Upper lobe of left lung (tissue), 6 donors: ENCODE measurements around the gene GNB1L. TPM values are rescaled to one million over a fixed set of nuclear protein-coding genes. Genes with fewer than 3 reads are reported as not detected.

Source experiments
- ATAC-seq, 2 donors: fragments of 200-7000 bp; cut with Tn5 transposase; one replicate each; pipeline ENCODE4 v1.9.1; 2022; ENCODE audit warnings: mild to moderate bottlenecking in 2 of 2, moderate library complexity in 2 of 2; ENCODE audit not compliant: low FRiP score in 2 of 2
- DNase-seq, 2 donors: peaks; one replicate each; pipeline ENCODE4 v3.0.0-alpha.2; 2019 to 2020
- H3K27ac ChIP-seq, 4 donors: fragments of 200-600 bp; sonication (generic); one replicate each; pipeline ENCODE4 v1.5.1; 2016 to 2019
- H3K27me3 ChIP-seq, 4 donors: fragments of 200-600 bp; sonication (generic); one replicate each; pipeline ENCODE4 v1.5.1; 2017 to 2019
- H3K36me3 ChIP-seq, 4 donors: fragments of 200-600 bp; sonication (generic); one replicate each; pipeline ENCODE4 v1.5.1; 2016 to 2019
- H3K4me1 ChIP-seq, 4 donors: fragments of 200-600 bp; sonication (generic); one replicate each; pipeline ENCODE4 v1.5.1; 2018 to 2019
- H3K4me3 ChIP-seq, 4 donors: fragments of 200-600 bp; sonication (generic); one replicate each; pipeline ENCODE4 v1.5.1; 2017 to 2019; ENCODE audit warnings: mild to moderate bottlenecking in 2 of 4, moderate library complexity in 1 of 4
- H3K9me3 ChIP-seq, 4 donors: fragments of 200-600 bp; sonication (generic); one replicate each; pipeline ENCODE4 v1.5.1; 2018 to 2019
- CTCF ChIP-seq, 6 experiments: fragments of 450-650 bp in 4 of 6; fragments of 200-600 bp in 2 of 6; sonication (generic) in 2 of 6; IDR thresholded peaks; one replicate each; pipeline ENCODE4 v1.5.1; 2016 to 2019; ENCODE audit warnings: antibody characterized with exemption in 6 of 6
- EP300 ChIP-seq, 4 donors: sonication (generic); formaldehyde crosslinking; IDR thresholded peaks; one replicate each; pipeline ENCODE4 v1.5.1; 2017; ENCODE audit warnings: antibody characterized with exemption in 4 of 4, control low read depth in 2 of 4
- POLR2A ChIP-seq, 4 donors: fragments of 450-650 bp; IDR thresholded peaks; one replicate each; pipeline ENCODE4 v1.5.1; 2016 to 2017; ENCODE audit warnings: antibody characterized with exemption in 4 of 4, mild to moderate bottlenecking in 2 of 4
- POLR2AphosphoS5 ChIP-seq, 2 donors: sonication (generic); formaldehyde crosslinking; IDR thresholded peaks; one replicate each; pipeline ENCODE4 v1.5.1; 2017; ENCODE audit warnings: antibody characterized with exemption in 2 of 2
- WGBS, 2 donors: methylation state at CpG; one replicate each; pipeline ENCODE4 v1.1.5; 2017 to 2018; 5-methylcytosine and 5-hydroxymethylcytosine counted together
- total RNA-seq, 6 donors: library from RNA; depleted of rRNA in 4 of 6; stranded (reverse); fragments of >200 nt in 4 of 6; gene quantifications; one replicate each; pipeline versions ENCODE4 v1.1.0 to v1.2.1, GENCODE V29; 2016 to 2021
- donor health status: DM: no; HTN: no; CAD: no; lungs with moderate emphysema.
- donor health status: DM: no; HTN: yes; CAD: no; lungs with severe emphysema.

Gene GNB1L
- total RNA-seq, 6 donors from 2014 or later = 0.78 to 11.1 (median 6.8) TPM

GRCh38 chr22:19863571-19863970 is 8.9 kb upstream of the GNB1L start:
- Histone ChIP-seq H3K27ac (no peak overlapping the region), H3K9me3 (no peaks in the 10 kb centered on the region), H3K4me1 (no peaks in the 10 kb centered on the region), H3K27me3 (no peaks in the 10 kb centered on the region), H3K4me3 (no peak overlapping the region), H3K36me3 (no peaks in the 10 kb centered on the region)
- ATAC-seq (no peak), DNase-seq (no peak)
- 86 to 97% methylated on average over 5 of the region's 5 CpGs for WGBS, 2 donors
- TF ChIP-seq POLR2AphosphoS5 (IDR thresholded peaks at IDR 0.05) = no peak
- TF ChIP-seq CTCF (IDR thresholded peaks at IDR 0.05) = no peak
- no peak for TF ChIP-seq POLR2A (IDR thresholded peaks at IDR 0.05)
- no peak for TF ChIP-seq EP300 (IDR thresholded peaks at IDR 0.05)

- DNase-seq (no peak), ATAC-seq (no peak)
- Histone ChIP-seq H3K27me3 (no peaks in the 10 kb centered on the region), H3K36me3 (no peaks in the 10 kb centered on the region), H3K27ac (no peak overlapping the region), H3K9me3 (no peaks in the 10 kb centered on the region), H3K4me3 (no peak overlapping the region), H3K4me1 (no peaks in the 10 kb centered on the region)
- 83 to 95% methylated on average over 13 of the region's 13 CpGs for WGBS, 2 donors
- TF ChIP-seq POLR2AphosphoS5 (IDR thresholded peaks at IDR 0.05) = no peak
- no peak for TF ChIP-seq POLR2A (IDR thresholded peaks at IDR 0.05)
- no peak for TF ChIP-seq EP300 (IDR thresholded peaks at IDR 0.05)
- no peak for TF ChIP-seq CTCF (IDR thresholded peaks at IDR 0.05)
Measured at GRCh38 chr22:19862619-19863246, 8.1 kb upstream of the GNB1L start.

- Histone ChIP-seq H3K9me3 (no peaks in the 10 kb centered on the region), H3K27ac (no peak overlapping the region), H3K4me3 (no peak overlapping the region), H3K27me3 (no peaks in the 10 kb centered on the region), H3K4me1 (peaks cover 10 to 14% (median 12%) of the 10 kb centered on the region in 4 donors), H3K36me3 (no peaks in the 10 kb centered on the region)
- DNase-seq = no peak
- 87 to 96% methylated on average over 8 of the region's 8 CpGs for WGBS, 2 donors
- TF ChIP-seq POLR2AphosphoS5 (IDR thresholded peaks at IDR 0.05) (no peak), POLR2A (IDR thresholded peaks at IDR 0.05) (no peak), EP300 (IDR thresholded peaks at IDR 0.05) (no peak), CTCF (IDR thresholded peaks at IDR 0.05) (no peak)
- no peak for ATAC-seq
Measured at GRCh38 chr22:19859861-19860510, 5.3 kb upstream of the GNB1L start.

GRCh38 chr22:19857382-19857781 is 2.7 kb upstream of the GNB1L start:
- DNase-seq (no peak), ATAC-seq (no peak)
- 97 to 99% methylated on average over 3 of the region's 3 CpGs for WGBS, 2 donors
- Histone ChIP-seq H3K4me1 (peaks cover 26 to 32% (median 27%) of the 10 kb centered on the region in 4 donors), H3K36me3 (peaks cover 0 to under 1% (median 0%) of the 10 kb centered on the region in 4 donors), H3K4me3 (no peak overlapping the region), H3K9me3 (no peaks in the 10 kb centered on the region), H3K27me3 (no peaks in the 10 kb centered on the region), H3K27ac (no peak overlapping the region)
- TF ChIP-seq POLR2AphosphoS5 (IDR thresholded peaks at IDR 0.05) (no peak), CTCF (IDR thresholded peaks at IDR 0.05) (no peak), EP300 (IDR thresholded peaks at IDR 0.05) (no peak), POLR2A (IDR thresholded peaks at IDR 0.05) (no peak)
